Glutamatergic neuron (in vitro differentiated cells): ENCODE results near the gene MAL. TPM values are rescaled to one million over a fixed set of nuclear protein-coding genes. Genes with fewer than 3 reads are reported as not detected.

Experiments
- DNase-seq: peaks from one replicate; pipeline ENCODE4 v3.0.0; 2022
- H3K27ac Mint-ChIP-seq: one replicate; pipeline ENCODE4 v1.8.0; 2020; ENCODE audit warnings: mild to moderate bottlenecking, mixed read lengths, inconsistent platforms; ENCODE audit not compliant: unreplicated experiment
- H3K27me3 Mint-ChIP-seq: one replicate; pipeline ENCODE4 v1.8.0; 2020; ENCODE audit warnings: mild to moderate bottlenecking, moderate library complexity, mixed read lengths, inconsistent platforms; ENCODE audit not compliant: unreplicated experiment
- H3K36me3 Mint-ChIP-seq: one replicate; pipeline ENCODE4 v1.8.0; 2020; ENCODE audit warnings: mild to moderate bottlenecking, mixed read lengths, inconsistent platforms; ENCODE audit not compliant: unreplicated experiment
- H3K4me1 Mint-ChIP-seq: one replicate; pipeline ENCODE4 v1.8.0; 2020; ENCODE audit warnings: mild to moderate bottlenecking, low read depth, mixed read lengths, inconsistent platforms; ENCODE audit not compliant: unreplicated experiment
- H3K4me3 Mint-ChIP-seq: one replicate; pipeline ENCODE4 v1.8.0; 2020; ENCODE audit warnings: mild to moderate bottlenecking, mixed read lengths, inconsistent platforms; ENCODE audit not compliant: unreplicated experiment
- H3K9me3 Mint-ChIP-seq: one replicate; pipeline ENCODE4 v1.8.0; 2020; ENCODE audit warnings: mild to moderate bottlenecking, moderate library complexity, mixed read lengths, inconsistent platforms; ENCODE audit not compliant: unreplicated experiment
- CTCF ChIP-seq: fragments of 200-600 bp; sonication (generic); IDR thresholded peaks from one replicate; pipeline ENCODE4 v1.5.0; 2021; ENCODE audit not compliant: partially characterized antibody, unreplicated experiment
- total RNA-seq: library from RNA; stranded (reverse); fragmentation: NEBNext Ultra II Directional; extraction: Animal tissue kit (Norgen Biotek cat#: 25700); gene quantifications from one replicate; pipeline ENCODE4 v1.2.1, GENCODE V29; 2021; ENCODE audit not compliant: unreplicated experiment

Gene MAL
- total RNA-seq, 1 donor from 2014 or later = 9.0 TPM

- Mint-ChIP-seq H3K4me1 (peaks cover 20% of the 10 kb centered on the region), H3K9me3 (peaks cover 2% of the 10 kb centered on the region), H3K4me3 (no peak overlapping the region), H3K36me3 (no peaks in the 10 kb centered on the region), H3K27me3 (peaks cover 9% of the 10 kb centered on the region), H3K27ac (no peak overlapping the region)
- DNase-seq = peak; percentile 4
- no peak for TF ChIP-seq CTCF
These were observed 18.9 kb upstream of the MAL start for GRCh38 chr2:95006588-95006987.

DNA sequence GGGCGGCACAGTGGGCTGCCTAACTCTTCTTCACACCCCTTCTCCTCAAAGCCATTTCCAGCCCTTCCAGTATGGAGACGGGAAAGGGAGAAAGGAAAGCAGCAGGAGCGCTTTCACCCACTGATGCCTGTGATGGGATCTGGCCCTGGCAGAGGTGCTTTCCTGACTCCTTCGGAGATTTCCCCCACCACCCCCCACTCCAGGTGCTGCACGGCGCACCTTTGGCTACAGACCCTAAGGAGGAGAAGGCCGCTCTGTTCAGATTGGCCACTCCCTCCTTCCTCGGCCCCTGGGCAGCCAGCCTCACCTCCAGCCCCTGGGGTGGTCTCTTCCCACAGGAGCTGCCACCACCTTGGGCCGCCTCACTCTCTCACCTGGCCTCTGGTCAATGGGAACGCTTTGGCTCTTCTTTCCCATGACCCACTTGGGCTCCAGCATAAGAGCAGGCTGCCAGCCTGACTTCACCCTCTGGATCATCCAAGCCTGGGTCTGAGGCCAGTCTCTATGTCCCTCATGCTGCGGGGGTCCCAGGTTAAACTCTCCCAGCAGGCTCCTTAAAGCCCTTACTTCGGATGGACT lies 18.4 kb upstream of the MAL start:
- H3K27ac Mint-ChIP-seq = no peak overlapping the region
- peaks cover 2% of the 10 kb centered on the region for H3K9me3 Mint-ChIP-seq
- H3K36me3 Mint-ChIP-seq = no peaks in the 10 kb centered on the region
- H3K27me3 Mint-ChIP-seq = peaks cover 9% of the 10 kb centered on the region
- no peak for TF ChIP-seq CTCF
- peak; percentile 2 for DNase-seq
- peaks cover 20% of the 10 kb centered on the region for H3K4me1 Mint-ChIP-seq
- H3K4me3 Mint-ChIP-seq = no peak overlapping the region

DNA sequence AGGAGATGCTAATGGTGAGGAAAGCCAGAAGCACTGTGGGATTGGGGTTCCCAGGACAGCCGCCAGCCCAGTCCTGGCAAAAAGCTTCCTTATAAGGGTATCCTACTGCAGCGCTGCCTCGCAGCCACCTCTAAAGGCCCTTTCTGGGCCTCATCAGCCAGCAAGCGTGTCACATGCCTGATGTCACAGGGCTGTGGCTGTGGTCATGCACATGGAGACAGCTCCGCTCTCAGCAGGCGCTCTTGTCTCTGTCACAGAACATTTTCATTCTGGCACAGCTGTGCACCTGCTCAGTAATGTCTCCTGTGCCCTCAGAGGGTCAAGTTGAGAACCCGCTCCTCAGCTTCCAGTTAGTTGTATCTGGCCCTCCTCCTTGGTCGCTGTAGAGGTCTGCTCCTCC lies 17.7 kb upstream of the MAL start:
- Mint-ChIP-seq H3K4me3 (no peak overlapping the region), H3K27me3 (peaks cover 10% of the 10 kb centered on the region), H3K36me3 (no peaks in the 10 kb centered on the region), H3K9me3 (peaks cover 2% of the 10 kb centered on the region), H3K27ac (no peak overlapping the region), H3K4me1 (peaks cover 20% of the 10 kb centered on the region)
- no peak for TF ChIP-seq CTCF
- peak; percentile 26 for DNase-seq

DNA sequence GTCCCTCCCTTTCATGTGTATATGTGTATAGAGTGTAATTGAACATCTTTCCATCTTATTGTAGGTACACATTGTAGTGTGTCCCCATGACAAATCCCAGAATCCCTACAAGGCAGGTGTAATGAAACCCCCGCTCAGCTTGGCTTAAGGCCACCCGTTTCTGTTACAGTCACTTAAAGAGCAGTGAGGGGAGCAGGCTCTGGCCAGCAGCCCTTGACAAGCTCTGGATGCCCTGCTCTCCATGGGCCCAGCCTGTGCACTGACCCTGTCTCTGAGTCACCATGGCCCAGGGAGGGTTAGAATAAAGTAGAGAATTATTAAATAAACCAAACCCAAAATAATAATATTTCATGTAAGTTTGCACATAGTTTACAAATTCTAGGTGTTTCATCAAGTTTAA lies 17.2 kb upstream of the MAL start:
- Mint-ChIP-seq H3K9me3 (peaks cover 2% of the 10 kb centered on the region), H3K4me1 (peaks cover 20% of the 10 kb centered on the region), H3K36me3 (no peaks in the 10 kb centered on the region), H3K27ac (no peak overlapping the region), H3K4me3 (no peak overlapping the region), H3K27me3 (peaks cover 10% of the 10 kb centered on the region)
- no peak for DNase-seq
- TF ChIP-seq CTCF = no peak

DNA sequence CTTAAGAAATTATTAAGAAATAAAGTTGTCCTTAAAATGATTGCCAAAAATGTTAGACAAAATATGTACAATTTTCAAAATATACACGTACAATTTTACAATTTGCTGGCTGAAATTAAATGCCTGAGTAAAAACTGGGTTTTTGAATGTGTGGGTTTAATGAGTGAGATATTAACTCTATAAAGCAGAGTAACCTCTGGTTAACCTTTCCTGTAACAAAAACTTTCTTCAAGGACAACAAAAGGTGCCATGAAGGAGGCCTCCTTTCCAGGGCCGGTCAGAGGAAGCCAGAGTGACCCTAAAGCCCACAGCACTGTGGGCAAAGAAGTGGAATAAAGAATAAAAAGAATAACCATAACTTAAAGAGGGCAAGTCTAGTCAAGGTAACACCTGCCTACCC lies 16.5 kb upstream of the MAL start:
- Mint-ChIP-seq H3K9me3 (peaks cover 2% of the 10 kb centered on the region), H3K4me1 (peaks cover 16% of the 10 kb centered on the region), H3K27ac (no peak overlapping the region), H3K4me3 (no peak overlapping the region), H3K27me3 (peaks cover 10% of the 10 kb centered on the region), H3K36me3 (no peaks in the 10 kb centered on the region)
- no peak for DNase-seq
- TF ChIP-seq CTCF = no peak
